Left ventricle myocardium inferior (tissue), 1 donor: Measurements from ENCODE around the gene CTNNA2. TPM values are rescaled to one million over a fixed set of nuclear protein-coding genes. Genes with fewer than 3 reads are reported as not detected.

Experiments used
- DNase-seq: peaks from one replicate; pipeline ENCODE4 v3.0.0-alpha.2; 2020
- H3K27ac ChIP-seq: fragments of 200-600 bp; replicated peaks from 2 replicates; pipeline ENCODE4 v1.8.0; 2021
- H3K27me3 ChIP-seq: fragments of 200-600 bp; 2 replicates; pipeline ENCODE4 v1.8.0; 2021; ENCODE audit warnings: low read depth
- H3K36me3 ChIP-seq: fragments of 200-600 bp; 2 replicates; pipeline ENCODE4 v1.8.0; 2021
- H3K4me1 ChIP-seq: fragments of 200-600 bp; 2 replicates; pipeline ENCODE4 v1.8.0; 2021
- H3K4me3 ChIP-seq: fragments of 200-600 bp; 2 replicates; pipeline ENCODE4 v1.8.0; 2021; ENCODE audit warnings: mild to moderate bottlenecking, moderate library complexity
- H3K9me3 ChIP-seq: fragments of 200-600 bp; replicated peaks from 2 replicates; pipeline ENCODE4 v1.8.0; 2021
- intact Hi-C: fragments of 100-400 bp; cut with micrococcal nuclease; formaldehyde crosslinking; loops from one replicate; pipeline ENCODE4 v1.11.0; 2022
- total RNA-seq: library from RNA; stranded (reverse); fragmentation: NEBNext Ultra II Directional; extraction: Animal tissue kit (Norgen Biotek cat#: 25700); gene quantifications from one replicate; pipeline ENCODE4 v1.2.1, GENCODE V29; 2021
- TF ChIP-seq, protein P1 (sequence below): fragments of 200-600 bp; IDR thresholded peaks from 2 replicates; pipeline ENCODE4 v1.8.0; 2021; ENCODE audit warnings: antibody characterized with exemption, mild to moderate bottlenecking, borderline replicate concordance
- donor health status: DM: no; HTN: yes; CAD: no; lungs with severe emphysema.

The CTNNA2 gene
- total RNA-seq, 1 donor from 2014 or later, result not detected

GRCh38 chr2:79723830-79724229 lies 211.0 kb downstream of the CTNNA2 start:
- TF ChIP-seq, protein P1, sequence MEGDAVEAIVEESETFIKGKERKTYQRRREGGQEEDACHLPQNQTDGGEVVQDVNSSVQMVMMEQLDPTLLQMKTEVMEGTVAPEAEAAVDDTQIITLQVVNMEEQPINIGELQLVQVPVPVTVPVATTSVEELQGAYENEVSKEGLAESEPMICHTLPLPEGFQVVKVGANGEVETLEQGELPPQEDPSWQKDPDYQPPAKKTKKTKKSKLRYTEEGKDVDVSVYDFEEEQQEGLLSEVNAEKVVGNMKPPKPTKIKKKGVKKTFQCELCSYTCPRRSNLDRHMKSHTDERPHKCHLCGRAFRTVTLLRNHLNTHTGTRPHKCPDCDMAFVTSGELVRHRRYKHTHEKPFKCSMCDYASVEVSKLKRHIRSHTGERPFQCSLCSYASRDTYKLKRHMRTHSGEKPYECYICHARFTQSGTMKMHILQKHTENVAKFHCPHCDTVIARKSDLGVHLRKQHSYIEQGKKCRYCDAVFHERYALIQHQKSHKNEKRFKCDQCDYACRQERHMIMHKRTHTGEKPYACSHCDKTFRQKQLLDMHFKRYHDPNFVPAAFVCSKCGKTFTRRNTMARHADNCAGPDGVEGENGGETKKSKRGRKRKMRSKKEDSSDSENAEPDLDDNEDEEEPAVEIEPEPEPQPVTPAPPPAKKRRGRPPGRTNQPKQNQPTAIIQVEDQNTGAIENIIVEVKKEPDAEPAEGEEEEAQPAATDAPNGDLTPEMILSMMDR, result no peak
- intact Hi-C loops, result no loop called here
- no peaks in the 10 kb centered on the region for H3K4me1 ChIP-seq

DNA sequence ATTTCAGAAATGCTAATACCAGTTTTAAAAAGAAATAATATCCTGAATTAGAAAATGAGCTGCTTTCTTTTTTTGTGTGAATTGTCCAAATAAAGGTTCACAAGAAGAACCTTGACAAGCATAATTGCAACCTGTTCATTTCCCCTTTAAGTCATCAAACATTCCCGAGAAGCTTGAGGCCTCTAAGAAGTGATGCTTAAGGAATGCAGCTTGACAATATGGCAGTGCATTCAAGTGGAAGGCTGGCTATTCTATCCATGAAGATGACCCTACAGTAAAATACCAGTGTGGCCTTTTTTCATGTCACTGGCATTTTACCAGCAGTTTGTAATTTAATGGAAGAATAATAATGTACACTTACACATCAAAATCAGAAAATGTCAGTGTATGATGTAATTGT lies 216.7 kb downstream of the CTNNA2 start:
- Histone ChIP-seq H3K4me1 (no peaks in the 10 kb centered on the region), H3K4me3 (no peak overlapping the region), H3K36me3 (no peaks in the 10 kb centered on the region), H3K27ac (no peak overlapping the region), H3K27me3 (no peaks in the 10 kb centered on the region), H3K9me3 (peaks cover 7% of the 10 kb centered on the region)
- TF ChIP-seq, protein P1, result no peak
- intact Hi-C loops, result no loop called here
- no peak for DNase-seq

More at GRCh38 chr2:79723830-79724229, 211.0 kb downstream of the CTNNA2 start:
- H3K36me3 ChIP-seq, result no peaks in the 10 kb centered on the region
- H3K4me3 ChIP-seq, result no peak overlapping the region
- H3K27me3 ChIP-seq, result no peaks in the 10 kb centered on the region
- no peak overlapping the region for H3K27ac ChIP-seq
- H3K9me3 ChIP-seq, result peaks cover 5% of the 10 kb centered on the region
- no peak for DNase-seq

DNA sequence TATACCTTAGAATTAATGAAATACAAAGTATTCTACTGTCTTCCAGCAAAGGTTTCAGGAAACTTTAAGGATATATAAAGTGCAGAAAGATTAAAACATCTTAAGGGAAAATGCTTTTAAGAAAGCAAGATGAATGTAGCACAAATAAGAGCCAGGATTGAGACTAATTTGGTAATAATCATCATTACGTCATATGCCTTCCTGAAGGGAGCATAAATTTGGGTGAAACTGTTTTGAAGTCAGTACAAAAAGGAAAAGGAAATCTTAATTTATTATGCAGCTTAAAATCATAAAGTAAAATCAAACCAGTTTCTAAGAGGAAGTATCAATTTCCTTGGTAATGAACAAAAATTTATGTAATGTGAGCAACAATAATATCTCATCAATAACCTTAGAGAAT lies 221.7 kb downstream of the CTNNA2 start:
- intact Hi-C loops, result no loop called here
- Histone ChIP-seq H3K27ac (no peak overlapping the region), H3K36me3 (no peaks in the 10 kb centered on the region), H3K4me1 (no peaks in the 10 kb centered on the region), H3K9me3 (no peaks in the 10 kb centered on the region), H3K27me3 (no peaks in the 10 kb centered on the region), H3K4me3 (no peak overlapping the region)
- TF ChIP-seq, protein P1, result no peak
- no peak for DNase-seq

DNA sequence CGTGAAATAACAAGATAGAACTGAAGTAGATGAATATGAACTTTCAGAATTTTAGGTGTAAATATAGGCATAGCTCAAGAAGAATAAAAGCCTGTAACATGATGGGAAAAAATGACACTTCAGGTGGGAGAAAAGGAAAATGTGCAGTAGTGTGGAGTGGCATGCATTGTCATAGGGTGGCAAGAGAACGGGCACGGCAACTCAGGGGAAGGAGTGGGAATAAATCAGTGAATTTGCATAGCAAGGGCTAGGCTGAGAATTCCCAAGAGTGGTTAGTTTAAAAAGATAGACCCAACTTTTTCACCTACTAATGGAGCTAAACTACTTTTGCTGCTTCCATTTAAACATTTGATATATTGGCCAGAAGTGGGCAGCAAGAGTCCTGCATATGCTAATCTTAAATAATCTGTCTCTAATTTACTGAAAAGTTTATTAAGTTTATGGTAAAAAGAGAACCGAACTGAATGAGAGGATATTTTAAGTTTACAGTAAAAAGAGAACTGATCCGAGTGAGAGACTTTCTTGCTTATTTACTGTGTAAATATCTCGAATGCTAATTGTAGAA lies 228.1 kb downstream of the CTNNA2 start:
- Histone ChIP-seq H3K27me3 (no peaks in the 10 kb centered on the region), H3K36me3 (no peaks in the 10 kb centered on the region), H3K9me3 (peaks cover 7% of the 10 kb centered on the region), H3K4me1 (no peaks in the 10 kb centered on the region), H3K4me3 (no peak overlapping the region), H3K27ac (no peak overlapping the region)
- intact Hi-C loops, result no loop called here
- DNase-seq, result no peak
- TF ChIP-seq, protein P1, result no peak

DNA sequence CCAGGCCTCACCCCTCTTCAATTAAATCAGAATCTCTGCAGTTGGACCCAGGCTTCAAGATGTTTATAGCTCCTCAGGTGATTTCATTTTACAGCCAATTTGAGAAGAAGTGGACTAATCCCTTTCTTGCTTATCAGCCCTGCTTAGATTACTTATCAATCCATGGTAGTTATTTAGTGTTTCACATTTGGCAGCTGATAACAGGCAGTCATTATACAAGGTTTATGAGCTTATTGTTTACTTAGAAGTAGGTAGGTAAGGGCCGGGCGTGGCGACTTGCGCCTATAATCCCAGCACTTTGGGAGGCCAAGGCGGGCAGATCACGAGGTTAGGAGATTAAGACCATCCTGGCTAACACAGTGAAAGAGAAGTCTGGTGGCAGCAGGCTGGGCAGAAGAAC lies 237.5 kb downstream of the CTNNA2 start:
- no peaks in the 10 kb centered on the region for H3K36me3 ChIP-seq
- peaks cover 3% of the 10 kb centered on the region for H3K9me3 ChIP-seq
- no peaks in the 10 kb centered on the region for H3K27me3 ChIP-seq
- intact Hi-C loops, result no loop called here
- H3K27ac ChIP-seq, result no peak overlapping the region
- H3K4me1 ChIP-seq, result no peaks in the 10 kb centered on the region
- TF ChIP-seq, protein P1, result no peak
- no peak for DNase-seq
- no peak overlapping the region for H3K4me3 ChIP-seq
